ENCODE results near the gene FDXR. TPM values are rescaled to one million over a fixed set of nuclear protein-coding genes. Genes with fewer than 3 reads are reported as not detected.

FDXR gene
- total and polyA plus RNA-seq, 2 donors (not counting 3 experiments of a cell fraction or from before 2014, with no cell fraction given), result 19.7 to 33.4 TPM

GRCh38 chr17:74839990-74840852, 32.6 kb downstream of the FDXR start:
- dilution Hi-C loops (cut with MboI; ENCODE audit: extremely low pct_ligation_motif_present, low sequenced_read_pairs) (no loop called here), intact Hi-C loops (cut with micrococcal nuclease) (no loop called here)
- POLR2A ChIA-PET, result no interaction called here

More at GRCh38 chr17:74839990-74840852, 32.6 kb downstream of the FDXR start:
- no peak overlapping the region for H3K4me2 ChIP-seq (ENCODE audit: insufficient read depth, low read length)
- no peaks in the 10 kb centered on the region for H3K27me3 ChIP-seq (ENCODE audit: control insufficient read depth in 2 of 2, insufficient read depth in 2 of 2, low read length in 2 of 2)
- no peaks in the 10 kb centered on the region for H3K9me1 ChIP-seq (replicated peaks; ENCODE audit: control insufficient read depth, extremely low read depth, insufficient read depth, low read length)
- FAIRE-seq, result no peak
- H3K79me2 ChIP-seq (ENCODE audit: control insufficient read depth, insufficient read depth, low read length), result no peaks in the 10 kb centered on the region
- BruUV-seq (replicated peaks), result no TSS peak
- DNase-seq (ENCODE audit: low read depth, low spot score), result no peak
- no peak overlapping the region for H3K27ac ChIP-seq (ENCODE audit: insufficient read depth, low read depth, low read length)
- H3K4me1 ChIP-seq (ENCODE audit: control insufficient read depth, extremely low read depth, insufficient read depth, low read length), result no peaks in the 10 kb centered on the region
- no peaks in the 10 kb centered on the region for H3K36me3 ChIP-seq (ENCODE audit: control insufficient read depth in 2 of 2, extremely low read depth in 1 of 2, insufficient read depth in 2 of 2, low read length in 2 of 2)
- CTCF ChIA-PET, result interaction anchor here (0.9 to 11.7 kb wide), 8 partner anchors 11 to 121 kb away, joined by 3 to 227 read pairs (median 5); partner anchors contain the start of gene GRIN2C
- no peak overlapping the region for H3K9ac ChIP-seq (replicated peaks; ENCODE audit: extremely low read depth, insufficient read depth, low read length)
- no peaks in the 10 kb centered on the region for H3K9me3 ChIP-seq (replicated peaks; ENCODE audit: control insufficient read depth, insufficient read depth, low read length)
- TF ChIP-seq JUN (IDR thresholded peaks at IDR 0.05; ENCODE audit: borderline replicate concordance, insufficient read depth, insufficient read length, low read depth) (no peak), EZH2 (IDR thresholded peaks at IDR 0.05; ENCODE audit: borderline replicate concordance, low read depth, low read length, severe bottlenecking) (no peak), MAX (IDR thresholded peaks at IDR 0.05; ENCODE audit: insufficient read depth, insufficient read length) (no peak), POLR2AphosphoS5 (IDR thresholded peaks at IDR 0.05; ENCODE audit: insufficient read depth, low read depth, low read length) (no peak), CTCF (IDR thresholded peaks at IDR 0.05; ENCODE audit: extremely low read depth in 1 of 2, insufficient read depth in 1 of 2, low read depth in 1 of 2, low read length in 2 of 2) (no peak), GATA2 (IDR thresholded peaks at IDR 0.05; ENCODE audit: insufficient read depth, insufficient read length, low read depth, low read length) (no peak), FOS (IDR thresholded peaks at IDR 0.05; ENCODE audit: borderline replicate concordance, insufficient read depth, low read length) (no peak), POLR2A (IDR thresholded peaks at IDR 0.05; ENCODE audit: low read depth, low read length) (no peak), MYC (IDR thresholded peaks at IDR 0.05; ENCODE audit: low read depth, low read length) (no peak)
- no peaks in the 10 kb centered on the region for H4K20me1 ChIP-seq (replicated peaks; ENCODE audit: control insufficient read depth, extremely low read depth, insufficient read depth, low read length)
- no peak overlapping the region for H2AFZ ChIP-seq (ENCODE audit: low read depth, low read length)
- no peak overlapping the region for H3K4me3 ChIP-seq (replicated peaks in 1 of 3; ENCODE audit: insufficient read depth in 1 of 3, low read depth in 1 of 3, low read length in 3 of 3)

Data from endothelial cell of umbilical vein (primary cell).